Rectal smooth muscle tissue (tissue), 1 donor: ENCODE data around the gene RRP8.

Experiments
- H3K27ac ChIP-seq: one replicate; pipeline ENCODE4 v1.7.0; 2013; ENCODE audit warnings: low read depth, low read length, inconsistent platforms
- H3K27me3 ChIP-seq: one replicate; pipeline ENCODE4 v1.7.0; 2013; ENCODE audit warnings: low read length; ENCODE audit not compliant: control insufficient read depth, insufficient read depth
- H3K36me3 ChIP-seq: one replicate; pipeline ENCODE4 v1.7.0; 2013; ENCODE audit warnings: low read length; ENCODE audit not compliant: control insufficient read depth, insufficient read depth
- H3K4me1 ChIP-seq: one replicate; pipeline ENCODE4 v1.7.0; 2013; ENCODE audit warnings: low read length; ENCODE audit not compliant: control insufficient read depth, insufficient read depth
- H3K4me3 ChIP-seq: one replicate; pipeline ENCODE4 v1.7.0; 2013; ENCODE audit warnings: low read length
- H3K9ac ChIP-seq: one replicate; pipeline ENCODE4 v1.7.0; 2013; ENCODE audit warnings: low read length

The RRP8 gene

DNA sequence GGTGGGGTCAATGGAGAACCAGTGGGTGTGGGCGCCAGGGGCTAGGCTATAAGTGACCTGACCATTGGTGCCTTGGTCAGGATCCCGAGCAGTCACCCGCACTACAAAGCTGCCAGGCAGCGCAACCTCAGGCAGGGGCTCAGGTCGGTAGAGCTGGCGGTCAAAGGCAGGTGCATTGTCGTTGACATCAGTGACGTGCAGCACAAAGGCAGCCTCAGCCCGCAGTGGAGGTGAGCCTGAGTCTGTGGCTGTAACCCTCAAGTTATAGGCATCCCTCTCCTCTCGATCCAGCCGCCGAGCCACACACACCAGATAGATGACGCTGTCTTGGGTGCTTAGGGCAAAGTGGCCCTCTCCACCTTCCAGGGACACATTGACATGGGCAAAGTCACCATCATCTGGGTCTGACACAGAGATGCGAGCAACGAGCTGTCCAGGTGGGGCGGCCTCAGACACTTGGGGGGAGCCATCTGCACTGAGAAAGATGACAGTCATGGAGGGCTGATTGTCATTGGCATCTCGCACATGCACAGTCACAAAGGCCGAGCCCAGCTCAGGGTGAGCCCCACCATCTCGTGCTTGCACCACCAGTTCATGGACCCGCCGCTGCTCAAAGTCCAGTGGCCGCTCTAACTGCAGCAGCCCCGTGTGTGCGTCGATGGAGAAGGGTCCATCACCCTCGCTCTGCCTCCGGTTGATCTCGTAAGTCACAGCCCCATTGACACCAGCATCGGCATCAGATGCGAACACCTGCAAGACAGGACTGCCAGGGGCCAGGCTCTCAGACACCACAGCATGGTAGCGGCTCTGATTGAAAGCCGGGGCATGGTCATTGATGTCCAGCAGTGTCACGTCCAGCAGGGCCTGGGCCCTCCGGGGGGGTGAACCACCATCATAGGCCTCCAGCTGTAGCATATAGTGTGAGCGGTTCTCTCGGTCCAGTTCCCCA, 36.9 kb upstream of the RRP8 start:
- Histone ChIP-seq H3K36me3 (no peaks in the 10 kb centered on the region), H3K4me3 (no peak overlapping the region), H3K4me1 (peaks cover 20% of the 10 kb centered on the region), H3K9ac (no peak overlapping the region), H3K27ac (no peak overlapping the region), H3K27me3 (no peaks in the 10 kb centered on the region)

DNA sequence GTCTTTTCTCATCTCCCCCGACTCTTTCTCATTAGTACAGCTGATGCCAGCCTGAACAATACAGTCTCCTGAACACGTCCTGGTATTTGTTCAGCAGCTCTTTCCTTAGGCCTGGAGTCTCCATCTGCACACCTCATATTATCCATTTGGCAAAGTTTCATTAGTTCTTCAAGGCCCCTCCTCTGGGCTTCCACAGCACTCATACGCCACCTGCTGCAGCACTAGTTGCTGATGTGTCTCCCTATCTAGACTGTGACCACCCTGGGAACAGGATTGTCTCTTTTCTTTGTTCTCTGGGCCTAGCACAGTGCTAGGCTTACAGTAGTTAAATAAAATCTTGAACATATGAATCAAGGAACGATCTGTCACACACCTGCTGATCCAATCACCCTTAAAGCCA, 35.0 kb upstream of the RRP8 start:
- H3K4me3 ChIP-seq = no peak overlapping the region
- H3K36me3 ChIP-seq = no peaks in the 10 kb centered on the region
- H3K27me3 ChIP-seq = no peaks in the 10 kb centered on the region
- H3K4me1 ChIP-seq = peaks cover 26% of the 10 kb centered on the region
- no peak overlapping the region for H3K9ac ChIP-seq
- peak overlapping the region; percentile 23 for H3K27ac ChIP-seq

DNA sequence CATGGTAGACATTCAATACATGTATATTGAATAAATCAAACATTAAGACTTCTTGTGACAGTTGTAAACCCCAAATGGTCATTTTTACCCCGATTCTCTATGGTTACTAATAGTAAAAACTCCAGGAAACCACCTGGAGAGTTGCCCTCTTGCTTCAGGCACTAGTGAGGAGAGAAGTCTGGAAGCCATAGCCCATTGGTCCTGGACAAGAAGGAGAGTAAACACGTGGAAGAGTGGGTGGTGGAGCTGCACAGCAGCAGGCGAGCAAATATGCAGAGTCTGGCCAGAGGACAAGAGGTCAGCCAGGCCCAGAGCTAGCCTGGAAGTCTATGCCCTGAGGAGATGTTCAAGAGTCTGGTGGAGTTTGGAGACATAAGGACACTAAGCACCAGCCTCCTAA, 34.5 kb upstream of the RRP8 start:
- Histone ChIP-seq H3K4me1 (peaks cover 26% of the 10 kb centered on the region), H3K36me3 (peaks cover 4% of the 10 kb centered on the region), H3K27ac (peak overlapping the region; percentile 34), H3K4me3 (peak overlapping the region; percentile 3), H3K9ac (no peak overlapping the region), H3K27me3 (no peaks in the 10 kb centered on the region)

DNA sequence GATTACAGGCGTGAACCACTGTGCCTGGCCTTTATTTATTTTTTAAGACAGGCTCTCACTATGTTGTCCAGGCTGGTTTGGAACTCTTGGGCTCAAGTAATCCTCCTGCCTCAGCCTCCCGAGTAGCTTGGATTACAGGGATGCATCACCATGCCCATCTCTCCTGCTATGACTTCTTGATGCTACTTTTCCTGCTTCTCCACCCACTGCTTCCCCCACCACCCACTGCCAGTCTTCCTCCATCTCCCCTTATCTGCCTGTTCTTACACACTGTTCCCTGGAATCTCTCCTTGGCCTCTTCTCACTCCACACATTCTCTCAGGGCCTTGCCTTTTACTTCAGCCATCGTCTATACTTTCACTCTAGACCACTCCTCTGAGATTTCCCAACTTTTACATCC, 33.1 kb upstream of the RRP8 start:
- H3K4me3 ChIP-seq = no peak overlapping the region
- H3K36me3 ChIP-seq = peaks cover 11% of the 10 kb centered on the region
- peaks cover 26% of the 10 kb centered on the region for H3K4me1 ChIP-seq
- peak overlapping the region; percentile 24 for H3K27ac ChIP-seq
- H3K9ac ChIP-seq = no peak overlapping the region
- H3K27me3 ChIP-seq = no peaks in the 10 kb centered on the region

DNA sequence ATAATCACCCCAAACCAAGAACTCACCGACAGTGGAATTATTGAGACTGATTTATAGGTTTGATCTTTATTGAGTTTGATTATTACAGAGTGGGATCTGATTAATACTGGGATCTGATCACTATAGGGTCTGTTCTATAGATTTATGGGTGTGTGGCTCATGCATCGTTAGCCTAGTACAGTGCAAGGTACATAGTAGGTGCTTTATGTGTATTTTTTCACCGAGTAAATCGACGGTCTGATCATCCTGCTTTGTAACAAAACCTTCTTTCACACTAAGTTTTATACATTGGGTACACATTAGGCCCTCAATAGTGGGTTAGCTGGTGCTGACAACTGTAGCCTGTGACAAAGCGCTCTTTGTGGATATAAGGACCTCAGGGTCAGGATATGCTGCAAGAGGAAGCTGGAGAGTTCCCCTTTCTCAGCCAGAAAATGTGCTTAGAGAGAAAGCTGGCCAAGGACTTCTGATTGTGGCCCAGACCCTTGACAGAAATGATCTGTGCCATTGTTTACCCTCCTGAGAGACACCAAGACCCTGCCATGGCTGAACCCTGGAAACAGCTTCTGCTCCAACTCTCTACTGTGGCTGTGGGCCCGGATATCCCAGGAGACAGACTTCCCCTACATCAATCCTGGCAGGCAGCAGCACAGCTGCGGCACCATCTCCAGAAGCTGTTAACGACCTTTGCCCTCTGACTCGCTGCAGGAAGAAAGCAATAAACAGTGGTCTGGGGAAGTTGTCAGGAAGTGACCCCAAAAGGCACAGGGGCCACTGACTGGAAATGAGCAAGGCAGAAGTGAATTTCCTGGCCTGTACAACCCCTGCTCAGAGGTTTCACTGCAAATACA, 31.9 kb upstream of the RRP8 start:
- peak overlapping the region; percentile 17 for H3K4me3 ChIP-seq
- H3K4me1 ChIP-seq = peaks cover 26% of the 10 kb centered on the region
- H3K27me3 ChIP-seq = no peaks in the 10 kb centered on the region
- H3K9ac ChIP-seq = no peak overlapping the region
- H3K27ac ChIP-seq = peak overlapping the region; percentile 64
- H3K36me3 ChIP-seq = peaks cover 13% of the 10 kb centered on the region

DNA sequence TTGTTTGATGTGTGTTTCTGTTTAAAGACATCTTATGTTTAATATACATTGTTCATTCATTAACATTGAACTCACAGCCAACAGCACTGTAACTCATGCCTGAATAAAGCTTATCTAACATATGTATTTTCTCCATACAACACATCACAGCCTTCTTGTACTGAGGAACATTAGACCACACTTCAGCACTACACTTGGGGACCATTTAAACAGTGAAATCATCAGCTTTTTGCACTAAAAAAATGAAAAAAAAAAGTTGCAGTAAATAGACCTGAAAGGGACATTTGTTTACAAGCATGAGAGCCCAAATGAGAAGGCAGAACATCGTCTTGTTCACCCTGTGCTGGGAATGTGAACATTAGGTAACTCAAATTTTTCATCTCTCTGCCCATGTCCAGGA, 31.1 kb upstream of the RRP8 start:
- Histone ChIP-seq H3K4me1 (peaks cover 26% of the 10 kb centered on the region), H3K36me3 (peaks cover 13% of the 10 kb centered on the region), H3K9ac (no peak overlapping the region), H3K27ac (peak overlapping the region; percentile 64), H3K27me3 (no peaks in the 10 kb centered on the region), H3K4me3 (no peak overlapping the region)

DNA sequence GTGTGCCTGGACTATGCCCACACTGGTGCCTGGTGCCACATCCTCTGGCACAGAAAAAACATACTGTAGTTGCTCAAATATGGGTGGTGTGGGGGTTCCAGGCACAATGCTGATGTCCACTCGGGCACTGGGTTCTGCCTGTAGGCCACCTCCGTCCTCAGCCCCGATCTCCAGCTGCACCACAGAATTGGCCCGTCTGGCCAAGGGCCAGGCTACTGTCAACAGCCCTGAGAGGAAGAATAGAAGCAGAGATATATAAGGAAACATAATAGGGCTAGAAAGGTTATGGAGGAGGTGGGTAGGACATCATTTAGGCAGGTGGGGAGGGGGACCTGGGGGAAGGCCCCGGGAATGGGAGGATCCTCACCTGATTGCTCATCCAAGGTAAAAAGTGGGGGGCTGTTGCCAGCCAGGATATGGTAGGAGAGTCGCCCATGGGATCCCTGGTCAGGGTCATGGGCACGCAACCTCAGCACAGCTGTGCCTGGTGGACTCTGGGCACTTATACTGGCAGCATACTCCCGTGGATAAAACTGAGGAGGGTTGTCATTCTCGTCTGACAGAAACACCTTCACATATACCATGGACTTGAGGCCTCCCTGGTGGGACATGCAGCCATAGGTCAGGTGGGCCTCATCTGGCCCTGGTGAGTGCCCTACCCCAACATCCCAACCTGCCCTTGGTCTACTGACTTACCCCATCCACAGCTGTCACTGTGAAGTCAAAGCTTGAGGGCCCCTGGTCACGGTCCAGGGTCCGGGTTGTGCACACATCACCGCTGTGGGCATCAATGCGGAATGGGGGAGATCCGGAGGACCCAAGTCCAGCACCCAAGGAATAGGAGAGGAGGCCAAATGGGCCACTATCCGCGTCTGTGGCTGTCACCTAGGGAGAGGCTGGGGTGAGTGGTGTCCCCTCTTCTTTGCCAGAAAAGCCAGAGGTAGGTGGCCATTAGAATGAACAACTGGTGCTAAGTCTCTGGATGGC, 30.3 kb upstream of the RRP8 start:
- no peak overlapping the region for H3K4me3 ChIP-seq
- no peaks in the 10 kb centered on the region for H3K27me3 ChIP-seq
- peaks cover 26% of the 10 kb centered on the region for H3K4me1 ChIP-seq
- no peak overlapping the region for H3K9ac ChIP-seq
- H3K27ac ChIP-seq = no peak overlapping the region
- H3K36me3 ChIP-seq = peaks cover 19% of the 10 kb centered on the region

DNA sequence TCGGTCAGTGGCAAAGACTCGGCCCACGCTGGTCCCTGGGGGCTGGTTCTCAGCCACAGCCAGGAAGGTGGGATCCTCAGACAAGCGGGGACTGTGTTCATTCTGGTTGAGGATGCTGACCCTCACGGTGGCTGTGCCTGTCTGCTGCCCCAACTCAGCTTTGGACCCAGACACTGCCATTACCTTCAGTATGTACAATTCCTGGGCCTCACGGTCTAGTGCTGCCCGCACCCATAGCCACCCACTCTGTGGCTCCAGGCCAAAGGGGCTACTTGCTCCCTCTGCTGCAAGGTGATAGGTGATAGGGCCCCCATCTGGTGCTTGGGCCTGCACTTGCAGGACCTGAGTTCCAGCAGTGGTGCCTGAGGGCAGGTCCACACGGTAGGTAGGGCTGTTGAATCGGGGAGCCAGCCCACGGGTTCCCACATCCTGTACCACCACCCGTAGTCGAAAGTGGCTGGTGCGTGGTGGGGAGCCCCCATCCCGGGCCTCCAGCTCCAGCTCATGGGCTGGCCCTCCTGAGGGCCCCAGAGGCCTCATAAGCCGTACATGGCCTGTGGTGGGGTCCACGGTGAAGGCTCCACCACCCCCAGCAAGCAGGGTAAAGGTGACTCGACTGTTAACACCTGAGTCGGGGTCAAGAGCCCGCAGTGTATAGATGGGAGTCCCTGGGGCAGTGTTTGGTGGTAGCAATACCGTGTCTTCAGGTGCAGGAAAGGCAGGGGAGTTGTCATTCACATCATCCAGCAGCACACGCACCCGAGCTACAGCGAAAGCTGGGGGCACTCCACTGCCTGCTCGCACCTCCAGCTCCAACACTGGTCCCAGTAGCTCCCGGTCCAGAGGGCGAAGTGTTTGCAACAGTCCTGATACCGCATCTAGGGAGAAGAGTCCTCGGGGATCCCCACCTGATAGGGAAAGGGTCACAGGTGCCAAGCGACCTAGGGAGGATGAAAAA, 29.0 kb upstream of the RRP8 start:
- H3K9ac ChIP-seq = no peak overlapping the region
- no peaks in the 10 kb centered on the region for H3K27me3 ChIP-seq
- H3K27ac ChIP-seq = no peak overlapping the region
- no peak overlapping the region for H3K4me3 ChIP-seq
- peaks cover 13% of the 10 kb centered on the region for H3K4me1 ChIP-seq
- H3K36me3 ChIP-seq = peaks cover 19% of the 10 kb centered on the region

DNA sequence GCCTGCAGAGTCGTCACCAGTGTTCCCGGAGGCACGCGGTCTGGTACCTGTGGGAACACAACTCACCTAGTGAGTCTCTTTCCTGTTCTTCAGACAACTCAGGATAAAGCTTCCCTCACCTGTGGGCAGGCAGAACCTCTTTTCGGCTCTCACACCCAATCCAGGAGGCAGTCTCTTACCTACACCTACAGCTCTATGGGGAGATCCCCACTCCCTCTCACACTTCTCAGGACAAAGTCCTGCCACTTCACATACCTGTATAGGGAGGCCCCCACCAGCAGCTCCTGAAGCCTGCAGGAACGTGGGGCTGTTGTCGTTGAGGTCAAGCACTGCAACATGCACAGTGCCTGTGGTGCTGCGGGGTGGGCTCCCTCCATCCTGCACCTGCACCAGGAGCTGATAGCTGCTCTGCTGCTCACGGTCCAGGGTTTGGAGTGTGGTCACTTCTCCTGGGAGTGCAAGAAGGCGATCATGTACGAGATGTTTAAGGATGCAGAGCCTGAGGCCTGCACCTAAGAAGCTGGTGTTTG, 28.0 kb upstream of the RRP8 start:
- no peak overlapping the region for H3K27ac ChIP-seq
- peaks cover 28% of the 10 kb centered on the region for H3K36me3 ChIP-seq
- H3K27me3 ChIP-seq = no peaks in the 10 kb centered on the region
- H3K9ac ChIP-seq = no peak overlapping the region
- H3K4me1 ChIP-seq = peaks cover 13% of the 10 kb centered on the region
- H3K4me3 ChIP-seq = no peak overlapping the region

DNA sequence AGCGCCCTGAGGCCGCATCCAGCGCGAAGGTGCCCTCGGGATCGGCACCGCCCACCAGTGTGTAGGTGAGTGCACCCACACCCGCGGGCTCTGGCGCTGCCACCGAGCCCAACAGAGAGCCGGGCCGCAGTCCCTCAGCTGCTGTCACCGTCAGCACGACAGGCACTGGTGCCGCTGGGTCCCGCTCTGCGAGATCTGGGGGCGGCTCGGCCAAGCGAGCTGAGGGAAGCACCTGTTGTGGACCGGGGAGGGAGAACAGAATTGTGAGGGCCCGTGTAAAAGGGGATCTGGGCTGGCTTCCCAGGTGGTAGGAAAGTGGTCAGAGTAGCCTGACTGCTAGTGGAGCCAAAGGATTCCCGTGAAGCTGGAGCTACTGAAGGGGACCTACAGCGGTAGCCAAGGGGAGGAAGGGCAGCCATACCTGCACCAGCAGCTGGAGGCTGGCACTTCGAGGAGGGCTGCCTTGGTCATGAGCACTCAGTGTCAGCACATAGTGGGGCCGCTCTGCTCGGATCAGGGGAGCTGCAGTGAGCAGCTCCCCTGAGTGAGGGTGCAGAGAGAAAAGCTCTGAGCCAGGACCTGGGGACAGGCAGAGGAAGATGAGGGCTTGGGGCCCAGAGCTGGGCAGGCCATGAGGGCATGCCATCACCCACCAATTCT, 27.3 kb upstream of the RRP8 start:
- peaks cover 10% of the 10 kb centered on the region for H3K4me1 ChIP-seq
- no peak overlapping the region for H3K4me3 ChIP-seq
- H3K27me3 ChIP-seq = no peaks in the 10 kb centered on the region
- peaks cover 33% of the 10 kb centered on the region for H3K36me3 ChIP-seq
- no peak overlapping the region for H3K27ac ChIP-seq
- no peak overlapping the region for H3K9ac ChIP-seq
